GM12872 (cell line): ENCODE data around the gene SF3A1.

Experiments
- TF ChIP-seq, protein P1 (sequence below): IDR thresholded peaks from 3 replicates; pipeline ENCODE4 v1.5.1; 2011; ENCODE audit warnings: low read depth, mild to moderate bottlenecking, low read length, moderate library complexity; ENCODE audit not compliant: insufficient read depth

SF3A1 gene

DNA sequence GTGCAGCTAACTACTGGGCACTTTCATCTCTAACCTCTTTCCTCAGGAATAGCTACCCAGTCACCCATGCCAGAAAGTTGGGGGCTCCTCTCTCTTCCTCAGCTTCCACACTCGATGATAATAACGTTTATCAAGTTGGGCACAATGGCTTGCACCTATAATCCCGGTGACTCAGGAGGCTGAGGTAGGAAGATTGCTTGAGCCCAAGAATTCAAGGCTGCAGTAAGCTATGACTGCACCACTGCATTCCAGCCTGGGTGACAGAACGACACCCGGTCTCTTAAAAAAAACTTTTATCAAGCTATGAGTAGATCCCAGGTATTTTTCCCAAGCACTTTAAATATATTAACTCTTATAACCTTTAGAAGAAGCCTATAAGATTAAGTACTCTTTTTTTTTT lies 2.0 kb downstream of the SF3A1 start:
- TF ChIP-seq, protein P1, sequence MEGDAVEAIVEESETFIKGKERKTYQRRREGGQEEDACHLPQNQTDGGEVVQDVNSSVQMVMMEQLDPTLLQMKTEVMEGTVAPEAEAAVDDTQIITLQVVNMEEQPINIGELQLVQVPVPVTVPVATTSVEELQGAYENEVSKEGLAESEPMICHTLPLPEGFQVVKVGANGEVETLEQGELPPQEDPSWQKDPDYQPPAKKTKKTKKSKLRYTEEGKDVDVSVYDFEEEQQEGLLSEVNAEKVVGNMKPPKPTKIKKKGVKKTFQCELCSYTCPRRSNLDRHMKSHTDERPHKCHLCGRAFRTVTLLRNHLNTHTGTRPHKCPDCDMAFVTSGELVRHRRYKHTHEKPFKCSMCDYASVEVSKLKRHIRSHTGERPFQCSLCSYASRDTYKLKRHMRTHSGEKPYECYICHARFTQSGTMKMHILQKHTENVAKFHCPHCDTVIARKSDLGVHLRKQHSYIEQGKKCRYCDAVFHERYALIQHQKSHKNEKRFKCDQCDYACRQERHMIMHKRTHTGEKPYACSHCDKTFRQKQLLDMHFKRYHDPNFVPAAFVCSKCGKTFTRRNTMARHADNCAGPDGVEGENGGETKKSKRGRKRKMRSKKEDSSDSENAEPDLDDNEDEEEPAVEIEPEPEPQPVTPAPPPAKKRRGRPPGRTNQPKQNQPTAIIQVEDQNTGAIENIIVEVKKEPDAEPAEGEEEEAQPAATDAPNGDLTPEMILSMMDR, result no peak

DNA sequence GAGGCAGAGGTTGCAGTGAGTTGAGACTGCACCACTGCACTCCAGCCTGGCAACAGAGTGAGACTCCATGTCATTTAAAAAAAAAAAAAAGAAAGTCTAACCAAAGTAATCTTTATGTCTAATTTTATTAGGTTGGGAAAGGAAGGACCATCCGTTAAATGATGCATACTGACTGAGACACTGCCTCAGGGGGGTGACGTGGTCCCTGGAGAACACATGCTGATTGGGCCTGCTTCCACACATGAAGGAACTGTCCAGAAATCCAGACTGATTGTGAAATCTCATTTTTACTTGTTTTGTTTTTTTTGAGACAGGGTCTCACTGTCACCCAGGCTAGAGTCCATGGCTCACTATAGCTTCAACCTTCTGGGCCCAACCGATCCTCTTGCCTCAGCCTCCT lies 5.5 kb downstream of the SF3A1 start:
- TF ChIP-seq, protein P1, result no peak

DNA sequence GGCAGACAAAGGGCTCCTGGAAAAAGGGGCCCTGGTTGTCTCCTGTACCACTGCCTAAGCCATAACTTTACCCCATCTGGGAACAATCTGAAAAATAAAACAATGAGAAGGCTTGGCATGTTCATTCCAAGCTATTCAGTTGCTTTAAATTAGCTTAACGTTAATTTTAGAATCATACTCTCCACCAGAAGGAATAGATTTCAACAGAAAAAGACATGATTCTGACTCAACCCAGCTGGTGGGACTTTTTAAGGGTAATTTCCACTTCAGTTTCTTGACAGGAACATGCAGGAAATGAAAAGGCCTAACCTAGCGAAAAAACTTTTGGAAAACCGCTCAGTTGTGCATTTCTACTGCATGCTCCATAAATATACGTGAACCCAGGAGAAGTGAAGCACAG lies 7.9 kb downstream of the SF3A1 start:
- TF ChIP-seq, protein P1, result no peak

DNA sequence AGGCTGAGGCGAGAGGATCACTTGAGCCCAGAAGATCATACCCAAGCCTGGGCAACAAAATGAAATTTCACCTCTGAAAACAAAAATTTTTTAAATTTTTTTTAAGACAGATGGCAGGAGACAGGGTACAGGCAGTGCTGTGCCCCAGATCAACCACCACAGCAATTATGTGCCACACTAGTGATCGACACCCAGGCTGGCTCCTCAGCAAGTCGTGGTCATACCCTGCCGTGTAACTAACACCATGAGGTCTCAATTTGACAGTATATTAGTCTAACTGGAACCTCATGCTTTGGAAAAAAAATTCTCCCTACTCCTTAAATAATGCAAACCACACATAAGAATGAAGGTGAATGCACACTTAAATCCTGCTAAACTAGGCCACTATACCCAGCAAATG lies 8.3 kb downstream of the SF3A1 start:
- TF ChIP-seq, protein P1, result no peak

DNA sequence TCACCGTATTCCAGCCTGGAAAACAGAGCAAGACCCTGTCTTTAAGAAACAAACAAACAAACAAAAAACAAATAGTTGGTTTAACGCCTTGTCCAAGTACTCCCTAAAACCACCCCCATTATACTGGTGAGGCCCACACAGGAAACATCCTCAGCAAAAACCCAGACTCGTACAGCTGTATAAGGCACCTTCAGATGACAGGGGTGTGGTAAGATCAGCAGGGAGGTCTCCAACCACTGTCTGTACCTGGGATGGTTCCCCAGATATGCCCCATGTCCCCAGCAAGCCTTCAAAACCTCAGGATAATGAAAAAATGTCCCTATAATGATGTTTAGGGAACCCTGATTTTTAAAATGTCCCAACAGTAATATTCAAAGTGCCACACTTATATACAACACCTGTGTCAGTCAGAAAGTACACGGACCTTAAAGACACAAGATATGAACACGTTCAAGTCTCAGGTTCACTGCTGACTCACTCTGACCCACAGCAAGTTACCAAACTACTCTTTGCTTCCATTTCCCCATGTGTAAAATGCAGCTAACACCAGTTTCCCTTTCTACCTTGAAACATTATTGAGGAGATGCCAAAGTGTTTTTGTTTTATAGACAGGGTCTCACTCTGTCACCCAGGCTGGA lies 9.3 kb downstream of the SF3A1 start:
- TF ChIP-seq, protein P1, result no peak

DNA sequence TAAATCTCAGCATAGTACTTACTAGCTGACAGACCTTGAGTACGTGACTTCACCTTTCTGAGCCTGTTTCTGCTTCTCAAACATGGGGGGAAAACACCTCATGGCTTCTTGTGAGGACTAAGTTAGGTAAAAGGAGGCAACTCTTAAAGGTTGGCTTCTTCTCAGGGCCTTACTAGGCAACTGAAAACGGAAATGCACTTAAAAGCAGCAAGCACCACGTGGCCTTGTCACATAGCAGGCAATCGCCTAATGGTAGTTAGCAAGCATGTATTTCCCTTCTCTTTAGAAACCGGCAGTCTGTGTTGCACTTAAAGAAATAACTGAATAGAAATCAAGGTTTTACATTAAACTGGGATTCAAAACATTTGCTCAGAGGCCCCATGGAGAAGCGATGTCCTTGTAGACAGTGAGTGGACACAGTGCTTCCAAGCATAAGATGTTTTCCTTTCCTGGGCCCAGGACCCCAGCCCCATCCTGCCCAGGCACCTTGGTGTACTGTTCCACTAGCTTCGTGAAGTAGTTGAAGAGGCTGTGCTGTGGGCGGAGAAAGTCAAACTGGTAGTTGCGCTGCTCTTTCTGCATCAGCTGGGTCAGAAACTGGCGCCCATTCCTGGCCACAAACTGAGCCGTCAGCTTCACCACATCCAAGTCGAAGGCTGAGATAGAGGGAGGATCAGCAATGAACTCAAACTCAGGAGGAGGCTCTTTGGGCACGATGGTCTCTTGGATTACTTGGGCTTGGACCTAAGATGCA lies 12.1 kb downstream of the SF3A1 start:
- TF ChIP-seq, protein P1, result no peak

DNA sequence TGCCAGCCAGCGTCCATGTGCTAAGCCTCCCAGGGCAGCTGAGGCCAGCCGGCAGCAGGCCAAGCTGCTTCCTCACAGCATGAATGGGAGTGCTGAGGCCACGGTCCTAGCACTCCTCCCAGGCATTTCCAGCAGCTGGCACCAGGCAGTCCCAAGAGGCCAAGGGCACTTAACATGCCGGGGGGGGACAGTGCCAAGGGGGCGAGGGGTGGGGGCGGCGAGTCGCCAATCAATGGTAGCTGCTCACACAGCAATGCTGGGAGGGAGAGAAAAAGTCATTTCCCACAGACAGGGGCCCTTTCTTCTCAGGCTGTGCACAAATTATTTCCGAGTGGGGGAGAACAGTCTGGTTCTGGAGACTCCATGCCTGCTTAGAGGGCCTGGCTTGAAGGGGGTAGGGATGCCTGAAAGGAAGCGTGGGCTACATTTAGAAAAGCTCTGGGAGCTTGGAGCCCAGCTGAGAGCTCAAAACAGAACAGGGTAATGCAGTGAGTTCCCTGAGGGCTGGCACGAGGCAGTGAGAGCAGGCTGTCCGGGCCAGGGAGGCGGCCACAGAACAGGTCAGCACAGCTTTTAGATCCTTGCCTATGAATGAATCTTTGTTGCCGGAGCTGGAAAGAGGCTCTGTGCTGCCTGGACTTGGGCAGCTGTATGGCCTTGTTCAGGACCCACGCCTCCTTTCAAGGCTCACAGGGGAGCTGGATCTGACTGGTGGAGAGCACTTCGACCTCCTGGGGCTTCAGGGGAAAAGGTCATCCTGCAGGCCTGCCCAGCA lies 15.6 kb downstream of the SF3A1 start:
- TF ChIP-seq, protein P1, result no peak
